ENCODE results near the gene CUEDC2. TPM values are rescaled to one million over a fixed set of nuclear protein-coding genes. Genes with fewer than 3 reads are reported as not detected.
A peak's percentile ranks its signal among the peaks of the same experiment; 100 is the strongest.

The CUEDC2 gene
- total RNA-seq, 1 donor from 2014 or later = 29.7 TPM

DNA sequence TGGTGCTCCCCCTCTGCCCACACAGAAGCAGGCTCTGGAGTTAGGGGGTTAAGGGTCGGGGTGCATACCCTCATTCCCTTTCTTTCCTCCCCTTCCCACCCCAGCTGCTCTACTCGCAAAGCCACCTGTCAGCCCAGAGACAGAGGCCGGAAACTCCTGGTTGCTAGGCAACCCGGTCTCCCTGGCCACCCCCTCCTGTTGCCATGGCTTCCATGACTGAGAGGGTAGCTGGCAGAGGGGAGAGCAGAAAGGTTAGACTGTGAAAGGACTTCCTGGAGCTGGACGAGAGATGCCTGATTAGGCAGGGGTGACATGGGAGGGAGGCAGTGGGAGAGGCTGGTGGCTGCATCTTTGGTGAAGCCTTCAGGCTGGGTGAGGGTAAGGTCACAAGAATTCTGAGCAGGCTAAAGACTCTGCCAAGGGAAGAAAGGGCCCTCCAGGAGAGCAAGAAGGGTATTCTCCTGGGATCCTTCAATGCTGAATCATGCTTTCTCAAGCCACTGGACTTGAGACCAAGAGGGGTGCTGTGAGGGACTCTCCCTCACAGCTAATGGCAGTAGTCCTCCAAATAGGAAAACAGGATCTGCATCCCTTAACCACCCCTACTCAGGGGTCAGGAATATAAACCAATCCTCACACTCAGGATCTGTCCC, 19.2 kb downstream of the CUEDC2 start:
- TF ChIP-seq, protein P1, sequence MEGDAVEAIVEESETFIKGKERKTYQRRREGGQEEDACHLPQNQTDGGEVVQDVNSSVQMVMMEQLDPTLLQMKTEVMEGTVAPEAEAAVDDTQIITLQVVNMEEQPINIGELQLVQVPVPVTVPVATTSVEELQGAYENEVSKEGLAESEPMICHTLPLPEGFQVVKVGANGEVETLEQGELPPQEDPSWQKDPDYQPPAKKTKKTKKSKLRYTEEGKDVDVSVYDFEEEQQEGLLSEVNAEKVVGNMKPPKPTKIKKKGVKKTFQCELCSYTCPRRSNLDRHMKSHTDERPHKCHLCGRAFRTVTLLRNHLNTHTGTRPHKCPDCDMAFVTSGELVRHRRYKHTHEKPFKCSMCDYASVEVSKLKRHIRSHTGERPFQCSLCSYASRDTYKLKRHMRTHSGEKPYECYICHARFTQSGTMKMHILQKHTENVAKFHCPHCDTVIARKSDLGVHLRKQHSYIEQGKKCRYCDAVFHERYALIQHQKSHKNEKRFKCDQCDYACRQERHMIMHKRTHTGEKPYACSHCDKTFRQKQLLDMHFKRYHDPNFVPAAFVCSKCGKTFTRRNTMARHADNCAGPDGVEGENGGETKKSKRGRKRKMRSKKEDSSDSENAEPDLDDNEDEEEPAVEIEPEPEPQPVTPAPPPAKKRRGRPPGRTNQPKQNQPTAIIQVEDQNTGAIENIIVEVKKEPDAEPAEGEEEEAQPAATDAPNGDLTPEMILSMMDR (IDR thresholded peaks at IDR 0.05; ENCODE audit: insufficient read depth, low read length, severe bottlenecking) = no peak
- DNase-seq (ENCODE audit: low read depth) = peak; percentile 32
- no peak for FAIRE-seq
- no peaks in the 10 kb centered on the region for H3K36me3 ChIP-seq (ENCODE audit: control insufficient read depth, insufficient read depth, low read length)
- no peak overlapping the region for H3K4me3 ChIP-seq (ENCODE audit: low read depth, low read length)
- peaks cover 36% of the 10 kb centered on the region for H3K27me3 ChIP-seq (ENCODE audit: control insufficient read depth, insufficient read depth, low read length)

DNA sequence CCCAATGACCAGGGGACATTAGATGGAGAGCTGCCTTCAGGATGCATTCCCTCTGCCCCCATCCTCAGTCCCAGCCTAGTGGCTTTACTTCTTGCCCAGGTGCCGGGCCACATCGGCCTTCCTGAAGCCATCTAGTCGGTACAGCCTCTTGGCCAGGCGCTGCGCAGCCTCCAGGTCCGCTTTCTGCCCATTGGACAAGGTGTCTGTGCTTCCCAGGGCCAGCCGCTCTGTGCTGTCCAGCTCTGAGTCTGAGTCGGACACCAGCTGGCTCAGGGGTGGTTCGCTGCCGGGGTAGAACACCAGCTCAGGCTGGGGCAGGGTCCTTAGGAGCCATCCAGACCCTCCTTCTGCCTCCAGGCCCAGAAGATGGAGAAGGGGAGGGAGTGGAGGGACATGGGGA, 20.1 kb downstream of the CUEDC2 start:
- Histone ChIP-seq H3K36me3 (ENCODE audit: control insufficient read depth, insufficient read depth, low read length) (no peaks in the 10 kb centered on the region), H3K4me3 (ENCODE audit: low read depth, low read length) (no peak overlapping the region), H3K27me3 (ENCODE audit: control insufficient read depth, insufficient read depth, low read length) (peaks cover 39% of the 10 kb centered on the region)
- TF ChIP-seq, protein P1 (IDR thresholded peaks at IDR 0.05; ENCODE audit: insufficient read depth, low read length, severe bottlenecking) = no peak
- DNase-seq (ENCODE audit: low read depth) = no peak
- no peak for FAIRE-seq

DNA sequence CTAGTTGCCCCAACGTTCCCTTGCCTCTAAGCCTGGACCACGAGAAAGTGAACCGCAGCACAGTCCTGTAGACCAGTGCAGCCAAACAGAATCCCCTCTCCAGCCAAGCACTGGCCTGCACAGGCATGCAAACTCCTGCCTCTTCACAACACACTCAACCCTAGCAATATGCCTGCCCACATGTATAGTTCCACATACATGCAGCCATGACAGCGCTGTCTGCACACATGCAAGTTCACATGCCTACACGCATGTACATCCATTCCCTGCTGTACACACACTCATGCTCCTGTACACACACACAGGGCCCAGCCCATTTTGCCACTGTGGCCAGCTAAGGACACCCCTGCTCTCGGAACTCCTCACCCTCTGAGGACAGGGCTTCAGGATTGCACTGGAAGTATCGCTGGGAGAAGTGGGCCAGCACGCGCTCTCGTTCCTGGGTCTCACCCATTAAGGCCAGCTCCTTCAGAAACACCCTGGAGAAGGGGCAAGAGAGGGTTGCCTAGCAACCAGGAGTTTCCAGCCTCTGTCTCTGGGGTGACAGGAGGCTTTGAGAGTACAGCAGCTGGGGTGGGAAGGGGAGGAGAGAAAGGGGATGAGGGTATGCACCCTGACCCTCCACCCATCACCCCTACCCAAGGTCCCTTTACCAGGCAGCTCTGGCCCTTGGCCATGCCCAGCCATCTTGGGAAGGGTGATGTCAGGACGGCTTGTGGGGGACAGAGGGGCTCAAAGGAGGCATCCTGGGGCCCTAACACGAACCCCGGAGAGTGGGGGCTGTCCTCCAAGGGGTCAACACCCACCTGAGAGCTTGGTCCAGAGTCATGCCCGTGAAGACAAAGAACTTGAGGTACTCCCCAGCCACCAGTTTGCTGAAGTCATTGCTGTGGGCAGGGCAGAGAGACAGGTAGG, 20.8 kb downstream of the CUEDC2 start:
- FAIRE-seq (peak; percentile 79), DNase-seq (ENCODE audit: low read depth) (no peak)
- H3K4me3 ChIP-seq (ENCODE audit: low read depth, low read length) = no peak overlapping the region
- H3K27me3 ChIP-seq (ENCODE audit: control insufficient read depth, insufficient read depth, low read length) = peaks cover 39% of the 10 kb centered on the region
- H3K36me3 ChIP-seq (ENCODE audit: control insufficient read depth, insufficient read depth, low read length) = no peaks in the 10 kb centered on the region
- TF ChIP-seq, protein P1 (IDR thresholded peaks at IDR 0.05; ENCODE audit: insufficient read depth, low read length, severe bottlenecking) = no peak

DNA sequence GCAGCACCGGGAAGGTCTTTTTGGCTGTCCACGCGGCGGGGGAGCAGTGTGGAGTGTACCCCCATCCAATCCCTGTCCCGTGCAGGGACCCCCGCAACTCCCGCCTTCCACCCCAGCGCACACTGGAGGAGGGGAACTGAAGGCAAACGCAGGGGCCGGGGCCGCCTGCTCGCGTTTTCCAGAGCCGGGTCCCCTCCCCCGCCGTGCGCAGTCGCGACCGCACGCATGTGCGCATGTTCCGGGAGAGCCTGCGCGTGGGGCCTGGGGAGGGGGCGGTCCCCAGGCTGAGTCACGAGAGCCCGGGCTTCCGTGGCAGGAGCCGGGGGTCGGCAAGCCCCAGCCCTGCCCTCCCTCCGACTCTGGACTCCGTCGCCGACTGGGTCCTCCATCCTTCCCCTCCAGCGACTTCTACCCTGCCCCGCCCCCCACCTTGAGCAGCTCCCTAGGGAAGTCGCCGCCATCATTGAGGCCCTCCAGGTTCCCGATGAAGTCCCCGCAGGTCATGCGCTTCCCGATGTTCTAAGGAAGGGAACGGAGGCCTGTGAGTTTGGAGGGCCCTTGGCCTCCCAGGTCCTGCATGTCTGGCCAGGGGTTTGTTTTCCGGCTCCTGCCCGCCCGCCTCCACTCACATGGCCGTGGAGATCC, 21.8 kb downstream of the CUEDC2 start:
- TF ChIP-seq, protein P1 (IDR thresholded peaks at IDR 0.05; ENCODE audit: insufficient read depth, low read length, severe bottlenecking) = no peak
- Histone ChIP-seq H3K4me3 (ENCODE audit: low read depth, low read length) (peak overlapping the region; percentile 14), H3K27me3 (ENCODE audit: control insufficient read depth, insufficient read depth, low read length) (peaks cover 39% of the 10 kb centered on the region), H3K36me3 (ENCODE audit: control insufficient read depth, insufficient read depth, low read length) (no peaks in the 10 kb centered on the region)
- no peak for DNase-seq (ENCODE audit: low read depth)
- no peak for FAIRE-seq

DNA sequence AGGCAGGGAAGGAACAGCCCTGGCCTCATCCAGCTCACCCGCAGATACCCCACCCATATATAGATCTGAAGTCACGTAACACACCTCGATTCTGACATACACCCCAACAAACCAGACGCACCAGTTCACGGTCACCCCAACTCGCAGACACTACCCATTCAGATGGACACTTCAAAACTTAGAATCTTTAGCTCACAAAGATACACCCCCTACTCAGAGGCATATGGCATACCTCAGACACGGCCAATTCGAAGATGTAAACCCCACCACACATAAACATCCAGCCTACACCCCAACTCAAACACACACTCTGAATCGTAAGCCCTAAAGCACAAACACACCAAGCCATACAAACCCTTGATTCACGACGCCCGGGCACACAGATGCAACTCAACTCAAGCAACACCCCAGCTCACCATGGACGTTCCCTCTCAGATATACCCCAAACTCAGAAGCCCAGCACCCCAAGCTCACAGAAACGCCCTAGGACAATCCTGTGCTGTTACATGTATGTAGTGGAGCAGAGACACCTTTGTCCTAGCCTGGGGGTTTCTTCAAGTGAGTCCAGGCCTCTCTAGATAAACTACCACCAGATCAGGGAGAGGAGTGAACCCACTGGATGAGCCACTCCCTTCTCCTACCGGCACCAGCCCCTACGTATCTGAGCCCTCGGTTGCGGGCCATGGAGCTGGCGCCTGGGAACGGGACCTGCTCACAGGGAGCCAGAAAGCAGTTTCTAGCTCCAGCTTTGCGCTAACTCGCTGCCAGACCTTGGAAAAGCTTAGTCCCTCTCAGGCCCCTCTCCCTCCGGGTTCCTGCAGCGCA, 22.6 kb downstream of the CUEDC2 start:
- no peaks in the 10 kb centered on the region for H3K36me3 ChIP-seq (ENCODE audit: control insufficient read depth, insufficient read depth, low read length)
- H3K27me3 ChIP-seq (ENCODE audit: control insufficient read depth, insufficient read depth, low read length) = peaks cover 37% of the 10 kb centered on the region
- TF ChIP-seq, protein P1 (IDR thresholded peaks at IDR 0.05; ENCODE audit: insufficient read depth, low read length, severe bottlenecking) = no peak
- peak; percentile 40 for FAIRE-seq
- DNase-seq (ENCODE audit: low read depth) = no peak
- H3K4me3 ChIP-seq (ENCODE audit: low read depth, low read length) = peak overlapping the region; percentile 14

Data from bronchial epithelial cell (primary cell).